Small intestine (tissue), 7 donors: Measurements from ENCODE around the gene TLDC2. TPM values are rescaled to one million over a fixed set of nuclear protein-coding genes. Genes with fewer than 3 reads are reported as not detected.

Experiments
- DNase-seq, 2 donors: peaks; one replicate each; pipeline versions ENCODE4 v3.0.0 to v3.0.0-alpha.2; 2013
- FAIRE-seq: peaks from 2 replicates; lab custom pipeline; 2012; peaks lifted over from hg19 to GRCh38; lab: Jason Lieb, UNC
- H3K27ac ChIP-seq, 3 donors: one replicate each; pipeline ENCODE4 v1.5.1; 2013; ENCODE audit warnings: low read length in 2 of 3, mild to moderate bottlenecking in 2 of 3, control low read depth in 1 of 3, inconsistent platforms in 1 of 3, low read depth in 1 of 3, moderate library complexity in 1 of 3
- H3K27me3 ChIP-seq, 3 donors: one replicate each; pipeline ENCODE4 v1.6.1; 2013; ENCODE audit warnings: low read length in 3 of 3, inconsistent platforms in 1 of 3; ENCODE audit not compliant: control insufficient read depth in 3 of 3, insufficient read depth in 3 of 3
- H3K36me3 ChIP-seq, 3 donors: one replicate each; pipeline ENCODE4 v1.6.1; 2013; ENCODE audit warnings: low read length in 3 of 3, inconsistent platforms in 1 of 3, low read depth in 1 of 3, mild to moderate bottlenecking in 1 of 3, moderate library complexity in 1 of 3; ENCODE audit not compliant: control insufficient read depth in 3 of 3, insufficient read depth in 2 of 3
- H3K4me1 ChIP-seq, 3 donors: one replicate each; pipeline ENCODE4 v1.6.1; 2013; ENCODE audit warnings: low read length in 2 of 3, inconsistent platforms in 1 of 3, low read depth in 1 of 3, mild to moderate bottlenecking in 1 of 3, moderate library complexity in 1 of 3; ENCODE audit not compliant: control insufficient read depth in 3 of 3, insufficient read depth in 2 of 3
- H3K4me3 ChIP-seq, 3 donors: one replicate each; pipeline ENCODE4 v1.5.1; 2013; ENCODE audit warnings: low read length in 3 of 3, control low read depth in 1 of 3, inconsistent platforms in 1 of 3, low read depth in 1 of 3, mild to moderate bottlenecking in 1 of 3, moderate library complexity in 1 of 3
- H3K9me3 ChIP-seq, 2 donors: one replicate each; pipeline ENCODE4 v1.6.1; 2013; ENCODE audit warnings: low read depth in 1 of 2, low read length in 1 of 2; ENCODE audit not compliant: control insufficient read depth in 2 of 2, insufficient read depth in 1 of 2
- WGBS, 3 donors: extraction: QIAGEN DNeasy Blood & Tissue Kit; methylation state at CpG; one replicate each; pipeline ENCODE4 v1.1.7; 2013; 5-methylcytosine and 5-hydroxymethylcytosine counted together
- polyA plus RNA-seq, 4 donors: library from polyadenylated mRNA; stranded (reverse) in 3 of 4; unstranded in 1 of 4; fragments of 200-250 nt in 3 of 4; fragments of 120-200 nt in 1 of 4; gene quantifications; one replicate each; pipeline versions ENCODE4 v1.2.1 to v1.2.3, GENCODE V29; 2013
- donor health status: healthy with polysubstance abuse.
- donor health status: control.
- donor health status: control.
- donor health status: Bipolar disorder and iron deficiency.
- donor health status: healthy.

The TLDC2 gene
- polyA plus RNA-seq, 4 donors: 19.5 to 61.6 (median 32.4) TPM

DNA sequence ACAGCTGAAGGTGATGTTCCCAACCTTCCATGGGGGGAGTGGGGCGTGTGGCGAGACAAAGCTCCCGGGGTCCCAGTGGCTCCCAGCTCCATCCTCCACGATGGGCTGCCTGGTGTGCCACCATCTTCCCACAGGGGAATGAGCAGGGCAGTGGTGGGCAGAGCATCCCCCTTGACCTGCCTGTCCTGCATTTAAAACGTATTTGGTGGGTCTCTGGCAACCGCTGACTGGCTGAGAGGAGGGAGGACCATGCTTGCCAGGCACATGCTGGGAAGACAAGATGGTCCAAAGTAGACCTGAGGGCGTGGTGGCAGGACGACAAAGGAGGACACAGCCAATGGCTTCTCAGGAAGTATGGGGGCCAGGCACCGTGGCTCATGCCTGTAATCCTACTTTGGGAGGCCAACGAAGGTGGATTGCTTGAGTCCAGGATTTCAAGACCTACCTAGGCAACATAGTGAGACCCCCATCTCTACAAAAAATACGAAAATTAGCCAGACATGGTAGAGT is 4.9 kb downstream of the TLDC2 start:
- Histone ChIP-seq H3K4me1 (peaks cover 0 to 27% (median 4%) of the 10 kb centered on the region in 3 donors), H3K27ac (peak overlapping the region in 1 of 3 donors; percentile 88), H3K9me3 (no peaks in the 10 kb centered on the region), H3K4me3 (no peak overlapping the region), H3K27me3 (no peaks in the 10 kb centered on the region), H3K36me3 (peaks cover 0 to 36% (median 0%) of the 10 kb centered on the region in 3 donors)
- WGBS, 3 donors: 90 to 94% (median 91%) methylated on average over 11 of the region's 11 CpGs
- DNase-seq: no peak
- FAIRE-seq: no peak

GRCh38 chr20:36881331-36881730 is 5.4 kb downstream of the TLDC2 start:
- 91 to 94% (median 93%) methylated on average over 16 of the region's 16 CpGs for WGBS, 3 donors
- H3K9me3 ChIP-seq: no peaks in the 10 kb centered on the region
- H3K4me1 ChIP-seq: peaks cover 0 to 24% (median 4%) of the 10 kb centered on the region in 3 donors
- no peaks in the 10 kb centered on the region for H3K27me3 ChIP-seq
- no peak overlapping the region for H3K4me3 ChIP-seq
- H3K36me3 ChIP-seq: peaks cover 0 to 36% (median 0%) of the 10 kb centered on the region in 3 donors
- no peak for FAIRE-seq
- peak overlapping the region; percentile 46 to 88 (median 81) for H3K27ac ChIP-seq
- no peak for DNase-seq

DNA sequence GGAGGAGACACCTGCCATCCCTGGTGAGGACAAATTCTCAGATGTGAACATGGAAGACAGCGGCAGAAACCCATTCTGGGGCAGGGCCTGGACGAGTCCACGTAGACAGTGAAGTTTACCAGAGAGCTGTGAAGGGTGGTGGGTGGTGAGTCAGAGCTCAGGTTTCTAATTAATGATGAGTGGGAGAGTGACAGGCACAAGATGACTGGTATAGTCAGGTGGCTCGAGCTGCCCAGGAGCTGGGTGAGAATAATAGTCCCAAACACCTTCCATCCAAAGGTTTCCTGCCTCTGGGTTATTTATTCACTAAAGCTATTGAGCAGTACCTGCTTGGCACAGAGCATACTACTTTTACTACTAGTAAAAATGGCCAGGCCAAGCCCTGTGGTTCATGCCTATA is 6.0 kb downstream of the TLDC2 start:
- Histone ChIP-seq H3K4me3 (no peak overlapping the region), H3K36me3 (peaks cover 0 to 36% (median 0%) of the 10 kb centered on the region in 3 donors), H3K27me3 (no peaks in the 10 kb centered on the region), H3K4me1 (peaks cover 0 to 19% (median 4%) of the 10 kb centered on the region in 3 donors), H3K27ac (peak overlapping the region; percentile 46 to 88 (median 81)), H3K9me3 (no peaks in the 10 kb centered on the region)
- 12 to 49% (median 42%) methylated on average over 4 of the region's 4 CpGs for WGBS, 3 donors
- DNase-seq: peak; percentile 67 to 84
- FAIRE-seq: no peak

DNA sequence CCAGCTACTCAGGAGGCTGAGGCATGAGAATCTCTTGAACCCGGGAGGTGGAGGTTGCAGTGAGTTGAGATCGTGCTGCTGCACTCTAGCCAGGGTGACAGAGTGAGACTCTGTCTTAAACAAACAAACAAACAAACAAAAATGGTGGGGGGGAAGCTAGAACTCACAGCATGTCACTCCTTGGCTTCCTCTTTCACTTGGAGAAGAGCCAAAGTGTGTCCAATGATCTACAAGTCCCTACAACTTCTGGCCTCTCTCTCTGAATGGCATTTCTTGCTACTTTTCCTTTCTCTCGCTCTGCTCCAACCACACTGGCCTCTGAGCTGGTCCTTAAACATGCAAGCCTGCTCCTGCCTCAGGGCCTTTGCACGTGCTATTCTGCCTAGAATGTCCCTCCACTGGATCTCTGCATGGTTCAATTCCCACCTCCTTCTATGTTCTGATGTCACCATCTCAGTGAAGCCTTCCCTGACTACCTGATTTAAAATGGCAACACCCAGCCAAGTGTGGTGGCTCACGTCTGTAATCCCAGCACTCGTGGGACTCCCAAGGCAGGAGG is 8.1 kb downstream of the TLDC2 start:
- Histone ChIP-seq H3K36me3 (peaks cover 0 to 29% (median 0%) of the 10 kb centered on the region in 3 donors), H3K9me3 (no peaks in the 10 kb centered on the region), H3K4me3 (no peak overlapping the region), H3K27ac (no peak overlapping the region), H3K4me1 (peaks cover 0 to 16% (median 4%) of the 10 kb centered on the region in 3 donors), H3K27me3 (no peaks in the 10 kb centered on the region)
- DNase-seq: no peak
- FAIRE-seq: no peak
- WGBS, 3 donors: 75 to 84% (median 77%) methylated on average over 6 of the region's 6 CpGs

DNA sequence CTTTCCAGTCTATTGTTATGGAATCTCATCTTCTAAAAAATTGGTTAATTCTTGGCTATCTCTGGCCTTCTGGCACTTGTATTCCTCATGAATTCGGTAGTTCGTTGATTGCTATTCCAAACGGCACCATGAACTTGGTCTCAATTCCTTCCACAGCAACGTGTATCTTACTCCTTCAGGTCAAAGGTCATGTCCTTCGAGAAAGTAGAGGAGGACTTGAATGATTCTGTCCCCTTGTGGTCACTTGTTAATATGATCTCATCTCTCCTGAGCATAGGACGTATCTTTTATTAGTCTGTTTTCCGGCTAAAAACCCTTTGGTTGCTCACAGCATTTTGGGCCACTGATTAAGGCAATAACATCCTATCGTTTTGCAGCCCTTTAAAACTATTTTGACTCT is 9.4 kb downstream of the TLDC2 start:
- peak; percentile 30 to 78 for DNase-seq
- no peaks in the 10 kb centered on the region for H3K27me3 ChIP-seq
- no peak overlapping the region for H3K4me3 ChIP-seq
- 26 to 52% (median 39%) methylated on average over 8 of the region's 8 CpGs for WGBS, 3 donors
- H3K27ac ChIP-seq: no peak overlapping the region
- H3K4me1 ChIP-seq: peaks cover 0 to 16% (median 4%) of the 10 kb centered on the region in 3 donors
- no peak for FAIRE-seq
- peaks cover 5 to 29% (median 7%) of the 10 kb centered on the region in 3 donors for H3K36me3 ChIP-seq
- no peaks in the 10 kb centered on the region for H3K9me3 ChIP-seq

DNA sequence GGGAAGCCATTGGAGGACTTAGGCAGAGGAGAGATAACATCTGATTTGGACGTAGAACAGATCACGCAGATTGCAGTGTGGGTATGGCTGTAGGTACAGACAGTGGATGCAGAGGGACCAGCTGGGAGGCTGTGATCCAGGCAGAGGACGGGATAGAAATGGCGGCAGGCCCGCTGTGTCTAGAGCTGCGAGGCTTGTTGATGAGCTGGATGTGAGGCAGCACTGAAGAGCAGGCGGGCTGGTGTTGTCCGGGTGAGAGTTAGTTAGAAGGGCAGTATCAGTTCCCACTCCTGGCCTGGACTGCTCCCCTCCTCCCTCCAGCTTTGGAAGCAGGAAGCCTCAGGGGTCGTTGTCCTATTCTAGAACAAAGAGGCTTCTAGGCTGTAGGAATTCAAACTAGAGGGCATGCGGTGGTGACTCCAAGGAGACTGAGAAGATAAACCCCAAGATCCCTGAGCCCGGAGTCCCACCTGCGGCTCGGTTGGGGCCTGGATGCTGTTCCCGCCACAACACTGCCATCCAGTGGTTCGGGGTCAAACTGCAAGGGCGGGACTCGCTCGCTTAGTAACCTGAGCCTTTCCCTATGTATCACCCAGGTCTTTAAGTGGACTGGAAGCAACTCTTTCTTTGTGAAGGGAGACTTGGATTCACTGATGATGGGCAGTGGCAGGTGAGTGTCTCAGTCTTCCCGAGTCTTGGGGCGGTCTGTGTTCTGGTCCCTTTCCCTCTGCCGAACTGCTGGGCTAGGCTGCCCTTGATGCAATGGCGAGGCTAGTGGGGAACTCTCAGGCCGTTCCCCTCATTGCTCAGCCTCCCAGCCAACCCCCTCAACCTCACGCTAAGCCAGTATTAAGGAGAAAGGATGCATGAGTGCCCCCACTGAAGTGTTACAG is 11.2 kb downstream of the TLDC2 start:
- Histone ChIP-seq H3K4me3 (no peak overlapping the region), H3K27me3 (no peaks in the 10 kb centered on the region), H3K9me3 (no peaks in the 10 kb centered on the region), H3K4me1 (peaks cover 0 to 6% (median 2%) of the 10 kb centered on the region in 3 donors), H3K27ac (peak overlapping the region in 1 of 3 donors; percentile 1), H3K36me3 (peaks cover 7 to 33% (median 11%) of the 10 kb centered on the region in 3 donors)
- FAIRE-seq: no peak
- 27 to 30% (median 28%) methylated on average over 24 of the region's 24 CpGs for WGBS, 3 donors
- peak; percentile 82 to 91 for DNase-seq

DNA sequence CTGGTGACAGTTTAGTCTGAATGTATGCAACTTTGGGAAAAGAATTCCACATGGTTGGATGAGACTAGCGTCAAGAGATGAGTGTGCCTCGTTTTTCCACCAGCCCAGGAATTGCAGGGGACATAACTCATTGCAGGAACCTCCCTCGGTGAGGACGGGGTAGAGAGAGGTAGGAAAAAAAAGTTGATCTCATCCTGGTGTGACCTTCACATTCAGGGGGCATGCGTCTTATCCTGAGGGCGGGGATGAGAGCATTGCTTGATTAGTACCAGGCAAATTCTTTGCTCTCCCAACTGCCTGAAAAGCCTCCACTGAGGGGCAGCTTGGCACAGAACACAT is 11.8 kb downstream of the TLDC2 start:
- Histone ChIP-seq H3K36me3 (peaks cover 9 to 36% (median 11%) of the 10 kb centered on the region in 3 donors), H3K4me3 (no peak overlapping the region)
- 49 to 65% (median 65%) methylated on average over 6 of the region's 6 CpGs for WGBS, 3 donors

DNA sequence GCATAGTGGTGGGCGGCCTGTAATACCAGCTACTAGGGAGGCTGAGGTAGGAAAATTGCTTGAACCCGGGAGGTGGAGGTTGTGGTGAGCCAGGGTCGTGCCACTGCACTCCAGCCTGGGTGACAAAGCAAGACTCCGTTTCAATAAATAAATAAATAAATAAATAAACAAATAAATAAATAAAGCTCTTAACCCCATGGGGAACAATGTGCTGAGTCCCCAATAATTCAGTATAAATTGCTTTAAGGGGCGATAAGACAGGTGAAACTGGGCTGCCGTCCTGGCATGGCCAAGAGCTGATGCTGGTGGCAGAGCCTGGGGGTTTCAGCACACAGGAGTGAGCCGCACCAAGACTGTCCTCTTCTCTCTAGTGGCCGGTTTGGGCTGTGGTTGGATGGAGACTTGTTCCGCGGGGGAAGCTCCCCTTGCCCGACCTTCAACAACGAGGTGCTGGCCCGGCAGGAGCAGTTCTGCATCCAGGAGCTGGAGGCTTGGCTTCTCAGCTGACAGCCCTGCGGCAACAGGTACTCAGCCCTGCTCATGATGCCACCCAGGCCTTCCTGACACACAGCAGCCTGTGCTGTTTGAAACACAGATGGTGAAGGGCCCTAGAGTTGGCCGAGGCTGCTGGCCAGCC is 13.1 kb downstream of the TLDC2 start:
- FAIRE-seq (no peak), DNase-seq (no peak)
- Histone ChIP-seq H3K9me3 (no peaks in the 10 kb centered on the region), H3K27me3 (no peaks in the 10 kb centered on the region), H3K36me3 (peaks cover 16 to 43% (median 18%) of the 10 kb centered on the region in 3 donors), H3K4me3 (no peak overlapping the region), H3K27ac (no peak overlapping the region), H3K4me1 (no peaks in the 10 kb centered on the region)
- WGBS, 3 donors: 84 to 87% (median 85%) methylated on average over 15 of the region's 15 CpGs

More for the DNA sequence above, 11.8 kb downstream of the TLDC2 start:
- FAIRE-seq (no peak), DNase-seq (no peak)
- no peaks in the 10 kb centered on the region for H3K4me1 ChIP-seq
- H3K27ac ChIP-seq: peak overlapping the region in 1 of 3 donors; percentile 1
- H3K27me3 ChIP-seq: no peaks in the 10 kb centered on the region
- H3K9me3 ChIP-seq: no peaks in the 10 kb centered on the region
